Gastroesophageal sphincter (tissue), 4 donors: ENCODE data around the gene EPHA6. TPM values are rescaled to one million over a fixed set of nuclear protein-coding genes. Genes with fewer than 3 reads are reported as not detected.
"Not testable (repeated sequence)": the region's sequence is repeated elsewhere in the genome, so short reads cannot be mapped to it uniquely, and the experiment has no call there.

Source experiments
- ATAC-seq: fragments of 150-250 bp; one replicate; pipeline ENCODE4 v1.9.1; 2016; ENCODE audit warnings: mild to moderate bottlenecking, moderate library complexity
- H3K27ac ChIP-seq, 4 donors: fragments of 200-600 bp; sonication (generic) in 3 of 4; 1 replicate in 3 of 4; 2 replicates in 1 of 4; pipeline ENCODE4 v1.5.1; 2016 to 2019
- H3K27me3 ChIP-seq: fragments of 200-600 bp; sonication (generic); one replicate; pipeline ENCODE4 v1.5.1; 2019
- H3K36me3 ChIP-seq, 2 donors: fragments of 200-600 bp; sonication (generic); one replicate each; pipeline ENCODE4 v1.5.1; 2019; ENCODE audit warnings: control low read depth in 1 of 2
- H3K4me1 ChIP-seq, 3 donors: fragments of 200-600 bp; sonication (generic); 1 replicate in 2 of 3; 2 replicates in 1 of 3; pipeline ENCODE4 v1.5.1; 2016 to 2019; ENCODE audit warnings: control low read depth in 2 of 3
- H3K4me3 ChIP-seq, 2 donors: fragments of 200-600 bp; sonication (generic); one replicate each; pipeline ENCODE4 v1.5.1; 2019; ENCODE audit warnings: mild to moderate bottlenecking in 1 of 2, moderate library complexity in 1 of 2
- H3K9me3 ChIP-seq, 3 donors: fragments of 200-600 bp; sonication (generic); one replicate each; pipeline ENCODE4 v1.5.1; 2017 to 2019; ENCODE audit warnings: control low read depth in 2 of 3
- CTCF ChIP-seq, 4 experiments: fragments of 200-600 bp in 2 of 4; fragments of 450-650 bp in 2 of 4; sonication (generic) in 1 of 4; IDR thresholded peaks; one replicate each; pipeline ENCODE4 v1.5.1; 2017 to 2019; ENCODE audit warnings: antibody characterized with exemption in 4 of 4, mild to moderate bottlenecking in 2 of 4, moderate library complexity in 2 of 4
- EP300 ChIP-seq: sonication (generic); formaldehyde crosslinking; IDR thresholded peaks from one replicate; pipeline ENCODE4 v1.6.1; 2017; ENCODE audit warnings: antibody characterized with exemption, mild to moderate bottlenecking
- POLR2A ChIP-seq, 2 donors: fragments of 450-650 bp; IDR thresholded peaks; one replicate each; pipeline ENCODE4 v1.6.1; 2017; ENCODE audit warnings: antibody characterized with exemption in 2 of 2, mild to moderate bottlenecking in 2 of 2, moderate library complexity in 1 of 2
- POLR2AphosphoS5 ChIP-seq: sonication (generic); formaldehyde crosslinking; IDR thresholded peaks from one replicate; pipeline ENCODE4 v1.6.1; 2017; ENCODE audit warnings: antibody characterized with exemption
- WGBS, 2 donors: methylation state at CpG; one replicate each; pipeline ENCODE4 v1.1.5; 2018; ENCODE audit warnings: low coverage in 1 of 2; 5-methylcytosine and 5-hydroxymethylcytosine counted together
- total RNA-seq, 4 donors: library from RNA; depleted of rRNA; stranded (reverse); fragments of >200 nt; gene quantifications; one replicate each; pipeline ENCODE4 v1.1.0, GENCODE V29; 2016

The EPHA6 gene
- total RNA-seq, 4 donors from 2014 or later: 1.6 to 4.2 (median 2.9) TPM

- Histone ChIP-seq H3K4me1 (no peaks in the 10 kb centered on the region), H3K36me3 (no peaks in the 10 kb centered on the region), H3K9me3 (peaks cover 0 to 13% (median 0%) of the 10 kb centered on the region in 3 donors), H3K27me3 (no peaks in the 10 kb centered on the region), H3K4me3 (no peak overlapping the region), H3K27ac (no peak overlapping the region)
- no peak for TF ChIP-seq POLR2AphosphoS5
- TF ChIP-seq EP300: no peak
- no peak for TF ChIP-seq CTCF (IDR thresholded peaks at IDR 0.05)
- no peak for TF ChIP-seq POLR2A (IDR thresholded peaks at IDR 0.05)
- no peak for ATAC-seq
- WGBS, 2 donors: 43 to 64% methylated on average over 2 of the region's 2 CpGs
Observed at GRCh38 chr3:97010881-97011657, 196.7 kb downstream of the EPHA6 start.

- no peak overlapping the region for H3K27ac ChIP-seq
- WGBS, 2 donors: 89 to 100% methylated on average over 1 of the region's 1 CpG
- no peaks in the 10 kb centered on the region for H3K27me3 ChIP-seq
- ATAC-seq: no peak
- H3K4me1 ChIP-seq: no peaks in the 10 kb centered on the region
- no peak overlapping the region for H3K4me3 ChIP-seq
- H3K36me3 ChIP-seq: no peaks in the 10 kb centered on the region
- TF ChIP-seq POLR2A (IDR thresholded peaks at IDR 0.05) (no peak), CTCF (IDR thresholded peaks at IDR 0.05) (no peak), POLR2AphosphoS5 (no peak), EP300 (no peak)
- H3K9me3 ChIP-seq: peaks cover 0 to 6% (median 0%) of the 10 kb centered on the region in 3 donors
Observed at GRCh38 chr3:97021778-97022177, 207.4 kb downstream of the EPHA6 start.

GRCh38 chr3:97025612-97026011, 211.2 kb downstream of the EPHA6 start:
- not testable (repeated sequence) for H3K27me3 ChIP-seq, H3K27ac ChIP-seq, H3K4me3 ChIP-seq, H3K9me3 ChIP-seq, ATAC-seq, H3K36me3 ChIP-seq, H3K4me1 ChIP-seq
- WGBS, 2 donors: 85 to 98% methylated on average over 2 to 8 of the region's 8 CpGs

GRCh38 chr3:97029972-97030371, 215.6 kb downstream of the EPHA6 start:
- Histone ChIP-seq H3K36me3 (no peaks in the 10 kb centered on the region), H3K9me3 (no peaks in the 10 kb centered on the region), H3K27me3 (no peaks in the 10 kb centered on the region), H3K4me3 (no peak overlapping the region), H3K27ac (no peak overlapping the region), H3K4me1 (no peaks in the 10 kb centered on the region)
- WGBS, 2 donors: 86 to 100% methylated on average over 1 of the region's 1 CpG
- TF ChIP-seq POLR2AphosphoS5: no peak
- TF ChIP-seq CTCF (IDR thresholded peaks at IDR 0.05): no peak
- no peak for TF ChIP-seq POLR2A (IDR thresholded peaks at IDR 0.05)
- TF ChIP-seq EP300: no peak
- no peak for ATAC-seq

GRCh38 chr3:97037294-97037943, 223.0 kb downstream of the EPHA6 start:
- no peak overlapping the region for H3K27ac ChIP-seq
- no peaks in the 10 kb centered on the region for H3K4me1 ChIP-seq
- H3K27me3 ChIP-seq: no peaks in the 10 kb centered on the region
- ATAC-seq: no peak
- WGBS, 2 donors: 89 to 95% methylated on average over 3 of the region's 3 CpGs
- H3K36me3 ChIP-seq: no peaks in the 10 kb centered on the region
- H3K4me3 ChIP-seq: no peak overlapping the region
- TF ChIP-seq CTCF (IDR thresholded peaks at IDR 0.05) (no peak), EP300 (no peak), POLR2AphosphoS5 (no peak)
- no peaks in the 10 kb centered on the region for H3K9me3 ChIP-seq
